AG04450 (cell line): ENCODE measurements around the gene SHROOM2. TPM values are rescaled to one million over a fixed set of nuclear protein-coding genes. Genes with fewer than 3 reads are reported as not detected.

Experiments used
- CTCF ChIA-PET: fragments of 300-600, 350-600 bp; formaldehyde crosslinking; extraction: SDS; loops from one replicate; lab custom pipeline; 2022; ENCODE audit warnings: antibody characterized with exemption, inconsistent platforms; lab: Charles Lee
- POLR2A ChIA-PET: fragments of 350-600 bp; formaldehyde crosslinking; extraction: SDS; loops from one replicate; lab custom pipeline; 2021; ENCODE audit warnings: antibody characterized with exemption, inconsistent platforms; lab: Yijun Ruan, JAX
- DNase-seq: peaks from one replicate; pipeline ENCODE4 v3.0.0-alpha.2; 2011; ENCODE audit warnings: low read depth, low spot score
- H3K27ac ChIP-seq: one replicate; pipeline ENCODE4 v1.5.1; 2012; ENCODE audit warnings: low read depth, low read length, control low read depth
- H3K27me3 ChIP-seq: one replicate; pipeline ENCODE4 v1.6.0; 2012; ENCODE audit warnings: low read length; ENCODE audit not compliant: control insufficient read depth, insufficient read depth
- H3K4me3 ChIP-seq: 2 replicates; pipeline ENCODE4 v1.5.1; 2011; ENCODE audit warnings: mild to moderate bottlenecking, low read depth, low read length, control low read depth
- H3K9me3 ChIP-seq: 2 replicates; pipeline ENCODE4 v1.5.1; 2012; ENCODE audit warnings: low read length; ENCODE audit not compliant: control insufficient read depth, insufficient read depth
- polyA plus RNA-seq: library from polyadenylated mRNA; depleted of rRNA; stranded (reverse); fragments of >200 nt; gene quantifications from 2 replicates; pipeline ENCODE4 v1.2.3, GENCODE V29; 2011
- TF ChIP-seq, protein P1 (sequence below): IDR thresholded peaks from 2 replicates; pipeline ENCODE4 v1.5.1; 2011; ENCODE audit warnings: low read depth, low read length, control low read depth, inconsistent platforms

The SHROOM2 gene
- polyA plus RNA-seq, 1 experiment, result 9.9 TPM

DNA sequence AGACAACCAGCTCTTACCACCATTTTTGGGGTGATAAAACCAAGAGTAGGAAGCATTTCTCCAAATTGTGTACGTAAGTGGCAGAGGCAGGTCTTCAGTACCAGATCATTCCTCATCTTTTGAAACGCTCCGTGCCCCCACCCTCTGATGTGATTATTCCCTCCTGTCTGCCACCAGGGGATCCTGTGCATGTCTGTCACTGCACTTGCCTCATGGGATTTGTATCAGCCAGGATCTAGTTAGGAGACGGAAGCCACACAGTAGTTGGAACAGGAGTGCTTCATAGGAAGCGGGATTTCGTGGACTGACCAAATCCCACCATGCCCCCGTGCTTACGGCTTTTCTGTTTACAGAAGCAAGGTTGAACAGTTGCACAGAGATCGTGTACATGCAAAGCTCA, 75.5 kb downstream of the SHROOM2 start:
- ChIA-PET CTCF (interaction anchor here (0.6 kb wide), 1 partner anchor 10 kb away, joined by 5 read pairs; no protein-coding TSS in a partner anchor), POLR2A (no interaction called here)
- TF ChIP-seq, protein P1, sequence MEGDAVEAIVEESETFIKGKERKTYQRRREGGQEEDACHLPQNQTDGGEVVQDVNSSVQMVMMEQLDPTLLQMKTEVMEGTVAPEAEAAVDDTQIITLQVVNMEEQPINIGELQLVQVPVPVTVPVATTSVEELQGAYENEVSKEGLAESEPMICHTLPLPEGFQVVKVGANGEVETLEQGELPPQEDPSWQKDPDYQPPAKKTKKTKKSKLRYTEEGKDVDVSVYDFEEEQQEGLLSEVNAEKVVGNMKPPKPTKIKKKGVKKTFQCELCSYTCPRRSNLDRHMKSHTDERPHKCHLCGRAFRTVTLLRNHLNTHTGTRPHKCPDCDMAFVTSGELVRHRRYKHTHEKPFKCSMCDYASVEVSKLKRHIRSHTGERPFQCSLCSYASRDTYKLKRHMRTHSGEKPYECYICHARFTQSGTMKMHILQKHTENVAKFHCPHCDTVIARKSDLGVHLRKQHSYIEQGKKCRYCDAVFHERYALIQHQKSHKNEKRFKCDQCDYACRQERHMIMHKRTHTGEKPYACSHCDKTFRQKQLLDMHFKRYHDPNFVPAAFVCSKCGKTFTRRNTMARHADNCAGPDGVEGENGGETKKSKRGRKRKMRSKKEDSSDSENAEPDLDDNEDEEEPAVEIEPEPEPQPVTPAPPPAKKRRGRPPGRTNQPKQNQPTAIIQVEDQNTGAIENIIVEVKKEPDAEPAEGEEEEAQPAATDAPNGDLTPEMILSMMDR, result no peak
- Histone ChIP-seq H3K4me3 (no peak overlapping the region), H3K27me3 (no peaks in the 10 kb centered on the region), H3K9me3 (peaks cover 6% of the 10 kb centered on the region; the same call in 1 of the 2 replicates), H3K27ac (no peak overlapping the region)
- no peak for DNase-seq

DNA sequence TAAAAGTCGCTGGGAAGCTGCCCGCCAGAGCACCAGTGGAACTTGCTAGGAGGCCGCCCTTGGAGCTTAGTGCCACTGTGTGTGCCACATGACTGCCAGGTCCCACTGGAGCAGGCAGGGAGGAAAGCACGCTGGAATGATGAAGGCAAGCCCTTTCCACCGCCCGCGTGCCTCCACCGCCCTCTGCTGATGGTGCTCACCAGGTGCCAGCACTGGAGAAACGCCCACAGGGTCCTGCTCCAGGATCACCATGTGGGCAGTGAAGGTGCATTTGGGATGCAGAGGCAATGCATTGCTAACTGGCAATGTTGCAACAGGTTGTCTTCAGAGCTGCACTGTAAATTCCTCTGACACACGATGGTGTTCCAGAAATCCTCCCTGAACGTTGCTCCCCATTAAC, 76.3 kb downstream of the SHROOM2 start:
- TF ChIP-seq, protein P1, result no peak
- DNase-seq, result no peak
- ChIA-PET CTCF (no interaction called here), POLR2A (no interaction called here)
- H3K4me3 ChIP-seq, result no peak overlapping the region
- H3K27me3 ChIP-seq, result no peaks in the 10 kb centered on the region
- H3K27ac ChIP-seq, result no peak overlapping the region
- H3K9me3 ChIP-seq, result peaks cover 6% of the 10 kb centered on the region; the same call in 1 of the 2 replicates

DNA sequence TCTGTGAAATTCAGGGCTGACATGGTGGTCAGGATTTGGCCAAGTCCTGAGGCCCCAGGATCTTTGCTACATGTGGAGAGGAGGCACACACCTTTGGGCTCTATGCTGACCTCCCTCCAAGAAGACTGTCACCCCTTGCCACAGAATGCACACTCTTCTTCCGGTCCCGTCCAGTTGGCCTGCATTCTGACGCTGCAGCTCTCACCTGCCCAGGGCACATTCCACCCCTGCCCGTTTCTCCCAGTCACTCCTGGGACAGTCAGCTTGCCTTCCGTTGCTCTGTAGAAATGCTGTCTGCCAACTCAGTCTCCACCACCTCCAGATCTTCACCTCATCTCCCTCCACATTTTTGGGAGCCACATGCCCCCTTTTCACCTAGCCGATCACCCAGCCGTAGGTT, 76.7 kb downstream of the SHROOM2 start:
- CTCF ChIA-PET, result no interaction called here

DNA sequence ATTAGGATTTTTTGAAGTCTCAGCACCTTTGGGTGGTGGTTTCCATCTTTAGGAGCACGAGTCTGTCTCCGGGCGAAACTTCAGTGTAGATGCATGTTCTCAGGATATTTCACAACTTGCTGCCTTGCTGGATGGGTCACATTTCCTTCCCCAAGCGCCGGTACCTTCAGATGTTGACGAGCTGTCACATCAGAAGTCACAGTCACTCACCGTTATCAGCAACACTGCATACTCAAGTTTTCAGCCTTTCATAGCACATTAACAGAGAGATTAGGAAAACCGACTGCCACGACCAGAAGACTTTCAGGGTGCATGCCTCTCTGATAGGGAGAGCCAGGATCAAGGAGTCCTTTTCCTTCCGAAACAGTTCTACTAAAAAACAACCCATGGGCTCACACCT, 77.8 kb downstream of the SHROOM2 start:
- POLR2A ChIA-PET, result no interaction called here
- H3K9me3 ChIP-seq, result peaks cover 6% of the 10 kb centered on the region; the same call in 1 of the 2 replicates
- H3K4me3 ChIP-seq, result no peak overlapping the region
- CTCF ChIA-PET, result no interaction called here
- H3K27ac ChIP-seq, result no peak overlapping the region
- TF ChIP-seq, protein P1, result no peak
- DNase-seq, result no peak
- H3K27me3 ChIP-seq, result no peaks in the 10 kb centered on the region

More for the DNA sequence above, 76.7 kb downstream of the SHROOM2 start:
- POLR2A ChIA-PET, result no interaction called here
- Histone ChIP-seq H3K9me3 (peaks cover 6% of the 10 kb centered on the region; the same call in 1 of the 2 replicates), H3K27ac (no peak overlapping the region), H3K27me3 (no peaks in the 10 kb centered on the region), H3K4me3 (no peak overlapping the region)
- TF ChIP-seq, protein P1, result no peak
- DNase-seq, result no peak

DNA sequence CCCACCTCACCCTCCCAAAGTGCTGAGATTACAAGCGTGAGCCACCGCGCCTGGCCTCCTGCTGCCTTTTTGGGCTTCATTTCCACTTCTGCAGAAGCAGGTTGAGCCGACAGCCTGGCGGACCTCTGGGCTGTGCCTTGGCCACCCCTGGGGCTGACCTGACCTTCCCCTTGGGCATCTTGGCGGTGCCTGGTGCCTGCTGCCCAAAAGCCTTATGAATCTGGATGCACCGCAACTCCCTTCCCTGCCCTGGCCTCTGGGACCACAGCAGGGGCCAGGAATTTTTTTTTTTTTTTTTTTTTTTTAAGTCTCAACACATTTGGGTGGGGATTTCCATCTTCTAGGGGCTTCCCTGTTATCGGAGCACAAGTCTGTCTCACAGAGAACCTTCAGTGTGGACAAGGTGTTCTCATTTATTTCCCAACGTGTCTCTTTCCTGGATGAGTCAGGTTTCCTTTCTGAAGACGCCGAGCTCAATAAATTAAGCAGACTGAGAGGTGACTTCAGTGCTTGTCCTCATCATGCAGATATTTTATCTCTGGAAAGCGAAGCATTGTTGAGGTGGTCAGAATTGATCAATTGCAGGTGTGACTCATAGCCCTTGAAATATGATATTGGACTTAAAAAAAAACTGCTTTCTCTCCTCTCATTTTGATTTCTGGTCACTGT, 79.7 kb downstream of the SHROOM2 start:
- TF ChIP-seq, protein P1, result no peak
- POLR2A ChIA-PET, result no interaction called here

More for the DNA sequence above, 79.7 kb downstream of the SHROOM2 start:
- no peak overlapping the region for H3K4me3 ChIP-seq
- CTCF ChIA-PET, result no interaction called here
- no peak overlapping the region for H3K27ac ChIP-seq
- DNase-seq, result no peak
- peaks cover 6% of the 10 kb centered on the region; the same call in 1 of the 2 replicates for H3K9me3 ChIP-seq
- H3K27me3 ChIP-seq, result no peaks in the 10 kb centered on the region
